H1 (cell line): ENCODE results near the gene CGNL1. TPM values are rescaled to one million over a fixed set of nuclear protein-coding genes. Genes with fewer than 3 reads are reported as not detected.

Source experiments
- PHF8 ChIP-seq: fragments of 200-600 bp; sonication (generic); conservative IDR thresholded peaks from 2 replicates; pipeline ENCODE4 v1.7.1; 2012; ENCODE audit warnings: low read depth, mild to moderate bottlenecking, inconsistent platforms, low read length, moderate library complexity
- polyA plus RNA-seq, 7 experiments: library from polyadenylated mRNA; depleted of rRNA in 3 of 7; stranded (reverse) in 5 of 7; unstranded in 2 of 7; fragments of >200 nt in 5 of 7; fragments of 200-250 nt in 2 of 7; gene quantifications; 1 replicate in 5 of 7; 2 replicates in 1 of 7; 4 replicates in 1 of 7; pipeline versions ENCODE4 v1.2.1 to v1.2.3, GENCODE V29; 2011 to 2013; ENCODE audit warnings: missing spikeins in 2 of 7, mixed read lengths in 2 of 7
- total RNA-seq: library from RNA; stranded (reverse); fragmentation: NEBNext Ultra II Directional; extraction: Animal tissue kit (Norgen Biotek cat#: 25700); gene quantifications from 2 replicates; pipeline ENCODE4 v1.2.1, GENCODE V29; 2021

The CGNL1 gene
- total and polyA plus RNA-seq, 2 of the 8 experiments (the other 6 are each of a cell fraction or from before 2014, with no cell fraction given) = 21.8 to 75.6 TPM

DNA sequence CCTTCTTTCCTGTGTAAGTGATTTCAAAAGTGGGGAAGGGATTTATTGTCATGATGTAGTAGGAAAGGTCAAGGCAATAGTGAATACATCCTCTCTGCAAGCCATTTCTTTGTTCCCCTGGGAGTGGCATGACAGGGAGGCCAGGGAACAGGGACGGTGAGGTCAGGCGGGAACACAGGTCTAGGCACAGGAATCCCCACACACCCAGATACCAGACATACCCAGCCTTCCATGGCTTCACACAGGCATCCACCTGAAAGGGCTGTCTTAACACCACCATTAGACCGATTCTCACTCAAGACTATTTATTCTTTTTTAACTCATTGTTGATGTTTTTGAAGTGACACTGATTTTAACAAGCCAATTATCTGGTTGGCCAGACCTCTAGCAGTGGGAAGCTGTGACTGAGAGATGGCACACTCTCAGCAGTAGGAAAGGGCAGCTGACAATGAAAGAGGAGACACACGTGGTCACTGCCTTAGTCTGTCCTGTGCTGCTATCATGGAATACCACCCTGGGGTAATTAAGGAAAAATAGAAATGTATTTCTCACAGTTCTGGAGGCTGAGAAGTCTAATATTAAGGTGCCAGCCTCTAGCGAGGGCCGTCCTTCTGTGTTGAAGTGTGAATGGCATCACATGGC lies 140.8 kb downstream of the CGNL1 start (continued):
- no peak for TF ChIP-seq PHF8
- TF ChIP-seq, all 59 proteins: peak for 0
